SJCRH30 (cell line): ENCODE results near the gene WWOX. TPM values are rescaled to one million over a fixed set of nuclear protein-coding genes. Genes with fewer than 3 reads are reported as not detected.
"Not testable (repeated sequence)": the region's sequence is repeated elsewhere in the genome, so short reads cannot be mapped to it uniquely, and the experiment has no call there.

Source experiments
- DNase-seq, 2 experiments: peaks; one replicate each; pipeline ENCODE4 v3.0.0-alpha.2; 2015 to 2020
- H3K27ac ChIP-seq: fragments of 250-450 bp; sonication (Bioruptor Pico); 2 replicates; pipeline ENCODE4 v1.5.1; 2020; ENCODE audit warnings: mild to moderate bottlenecking, moderate library complexity
- H3K27me3 ChIP-seq: fragments of 250-450 bp; sonication (Bioruptor Pico); 2 replicates; pipeline ENCODE4 v1.5.1; 2020; ENCODE audit warnings: mild to moderate bottlenecking, moderate library complexity
- H3K36me3 ChIP-seq: fragments of 250-450 bp; sonication (Bioruptor Pico); 2 replicates; pipeline ENCODE4 v1.5.1; 2020; ENCODE audit warnings: mild to moderate bottlenecking, moderate library complexity
- H3K4me1 ChIP-seq: fragments of 250-450 bp; sonication (Bioruptor Pico); 2 replicates; pipeline ENCODE4 v1.5.1; 2020; ENCODE audit warnings: mild to moderate bottlenecking, moderate library complexity
- H3K4me3 ChIP-seq: fragments of 250-450 bp; sonication (Bioruptor Pico); 2 replicates; pipeline ENCODE4 v1.5.1; 2020; ENCODE audit warnings: mild to moderate bottlenecking, moderate library complexity
- H3K9me3 ChIP-seq: fragments of 250-450 bp; sonication (Bioruptor Pico); replicated peaks from 2 replicates; pipeline ENCODE4 v1.5.1; 2020; ENCODE audit warnings: mild to moderate bottlenecking, moderate library complexity
- total RNA-seq: library from RNA; depleted of rRNA; stranded (reverse); fragments of >200 nt; shearing (Covaris generic); gene quantifications from 2 replicates; pipeline ENCODE4 v1.2.3, GENCODE V29; 2014; rRNA removed

WWOX gene
- total RNA-seq: 12.2 and 16.4 TPM in 2 replicates

DNA sequence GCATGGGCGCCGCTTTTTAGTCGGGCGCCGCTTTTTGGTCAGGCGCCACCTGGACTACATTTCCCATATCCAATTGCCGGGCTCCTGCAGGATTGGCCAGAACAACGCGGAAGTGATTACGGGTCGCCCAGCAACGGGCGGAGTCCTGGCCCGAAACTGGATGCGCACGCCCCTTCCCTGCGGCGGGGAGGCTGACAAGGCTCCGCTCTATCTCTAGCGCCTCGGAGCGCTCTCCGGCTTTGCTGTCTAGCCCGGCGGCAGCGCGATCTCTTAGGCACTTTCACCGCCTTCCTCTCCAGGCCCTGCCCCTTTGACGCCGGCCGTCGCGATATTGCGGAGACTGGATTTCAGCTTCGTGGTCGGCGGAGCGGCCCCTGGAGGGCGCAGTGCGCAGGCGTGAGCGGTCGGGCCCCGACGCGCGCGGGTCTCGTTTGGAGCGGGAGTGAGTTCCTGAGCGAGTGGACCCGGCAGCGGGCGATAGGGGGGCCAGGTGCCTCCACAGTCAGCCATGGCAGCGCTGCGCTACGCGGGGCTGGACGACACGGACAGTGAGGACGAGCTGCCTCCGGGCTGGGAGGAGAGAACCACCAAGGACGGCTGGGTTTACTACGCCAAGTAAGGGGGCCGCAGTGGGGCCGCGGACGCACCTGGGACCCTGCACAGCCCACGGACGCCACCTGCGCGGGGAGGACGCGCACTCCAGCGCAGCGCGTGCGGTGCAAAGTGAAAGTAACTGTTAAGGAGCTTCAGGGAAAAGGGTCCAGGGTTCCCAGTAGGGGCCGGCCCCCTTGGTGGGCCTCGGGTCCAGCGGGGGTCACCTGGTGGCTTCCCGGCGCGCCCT is at the start of gene WWOX:
TSS of gene WWOX (plus strand) at position 384 of the 841 bp plus-strand sequence.
- no peaks in the 10 kb centered on the region; the same call in 1 of the 2 replicates for H3K4me1 ChIP-seq
- DNase-seq: peak; percentile 93 to 94
- H3K4me3 ChIP-seq: peak within 1 kb of the TSS; percentile 82
- H3K36me3 ChIP-seq: no peaks in the 10 kb centered on the region
- H3K9me3 ChIP-seq: no peaks in the 10 kb centered on the region
- H3K27me3 ChIP-seq: no peaks in the 10 kb centered on the region
- peak within 1 kb of the TSS; percentile 60 for H3K27ac ChIP-seq

DNA sequence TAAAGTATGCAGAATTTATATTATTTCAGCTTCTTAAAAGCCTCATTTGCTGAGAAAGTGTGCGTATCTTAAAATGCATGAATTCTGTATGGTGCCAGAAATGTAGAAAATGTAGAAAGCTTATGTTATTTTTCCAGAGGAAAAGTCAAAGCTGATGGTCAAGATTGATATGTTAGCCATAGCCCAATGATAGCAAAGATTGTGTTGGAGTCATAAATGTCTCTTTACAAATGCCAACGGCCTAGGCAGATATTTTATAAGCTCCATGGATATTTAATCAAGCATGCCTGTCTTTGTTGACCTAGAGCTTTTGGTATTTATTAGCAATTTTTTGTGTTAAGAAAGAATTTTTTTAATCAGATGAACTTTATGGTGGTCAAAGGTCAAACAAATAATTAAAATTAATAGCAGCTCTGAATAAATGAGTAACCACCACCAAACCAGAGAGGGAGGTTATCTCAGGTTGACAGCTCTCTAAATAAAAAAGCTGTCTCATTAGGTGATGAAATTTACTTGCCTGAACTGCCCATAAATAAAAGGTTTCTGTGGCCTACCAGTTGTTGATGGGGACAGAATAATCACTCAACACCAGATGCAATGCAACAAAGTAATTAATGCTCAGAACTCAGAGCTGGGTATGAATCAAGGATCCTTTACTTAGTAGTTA is 48.6 kb upstream of the WWOX start:
- H3K9me3 ChIP-seq: no peaks in the 10 kb centered on the region
- H3K4me1 ChIP-seq: no peaks in the 10 kb centered on the region
- no peak overlapping the region for H3K4me3 ChIP-seq

GRCh38 chr16:78057803-78058564 is 41.5 kb upstream of the WWOX start:
- no peaks in the 10 kb centered on the region for H3K36me3 ChIP-seq
- H3K9me3 ChIP-seq: no peaks in the 10 kb centered on the region
- no peaks in the 10 kb centered on the region for H3K4me1 ChIP-seq
- H3K27me3 ChIP-seq: no peaks in the 10 kb centered on the region
- no peak overlapping the region for H3K27ac ChIP-seq
- DNase-seq: no peak
- no peak overlapping the region for H3K4me3 ChIP-seq

More for the DNA sequence above, 48.6 kb upstream of the WWOX start:
- Histone ChIP-seq H3K27me3 (no peaks in the 10 kb centered on the region), H3K36me3 (no peaks in the 10 kb centered on the region), H3K27ac (no peak overlapping the region)
- DNase-seq: no peak

- not testable (repeated sequence) for H3K27ac ChIP-seq, H3K9me3 ChIP-seq
Measured at GRCh38 chr16:78059806-78060205, 39.6 kb upstream of the WWOX start.

DNA sequence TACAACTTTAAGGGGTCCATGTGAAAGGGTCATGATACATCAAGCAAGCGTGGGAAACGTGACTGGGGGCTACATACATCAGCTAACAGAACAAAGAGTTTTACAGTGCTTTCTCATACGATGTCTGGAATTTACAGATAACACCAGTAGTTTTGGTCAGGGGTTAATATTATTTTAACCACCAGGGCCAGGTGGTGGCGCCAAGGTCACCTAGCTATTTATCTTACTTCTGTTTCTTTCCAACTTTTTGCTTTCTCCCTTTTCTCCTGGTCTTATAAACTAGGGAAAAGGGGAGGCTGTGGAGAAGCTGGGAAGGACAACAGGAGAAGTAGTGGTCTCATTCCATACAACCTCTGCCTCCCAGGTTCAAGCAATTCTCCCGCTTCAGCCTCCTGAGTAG is 39.2 kb upstream of the WWOX start:
- no peak overlapping the region for H3K4me3 ChIP-seq
- no peaks in the 10 kb centered on the region for H3K27me3 ChIP-seq
- no peak for DNase-seq
- H3K27ac ChIP-seq: no peak overlapping the region
- no peaks in the 10 kb centered on the region for H3K36me3 ChIP-seq
- no peaks in the 10 kb centered on the region for H3K4me1 ChIP-seq
- no peaks in the 10 kb centered on the region for H3K9me3 ChIP-seq

More at GRCh38 chr16:78059806-78060205, 39.6 kb upstream of the WWOX start:
- not testable (repeated sequence) for H3K27me3 ChIP-seq, DNase-seq, H3K36me3 ChIP-seq, H3K4me3 ChIP-seq, H3K4me1 ChIP-seq

DNA sequence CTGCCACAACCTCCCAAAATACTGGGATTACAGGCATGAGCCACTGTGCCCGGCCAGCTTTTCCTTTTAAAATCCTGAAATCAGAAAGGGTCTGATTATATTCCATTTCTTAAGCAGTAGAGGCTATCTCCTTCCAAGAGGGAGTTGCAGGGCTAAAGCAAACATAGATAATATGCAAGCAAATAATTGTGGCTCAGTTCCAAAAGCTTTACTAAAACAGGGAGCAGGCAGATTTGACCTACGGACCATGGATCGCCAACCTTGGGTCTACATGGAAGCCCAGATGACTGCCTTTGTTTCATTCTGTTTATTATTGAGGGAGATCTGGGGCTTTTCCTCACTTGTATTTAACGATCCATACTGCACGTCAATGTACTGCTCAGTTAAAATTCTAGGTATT is 38.6 kb upstream of the WWOX start:
- no peaks in the 10 kb centered on the region for H3K36me3 ChIP-seq
- no peak overlapping the region for H3K27ac ChIP-seq
- H3K4me1 ChIP-seq: no peaks in the 10 kb centered on the region
- H3K9me3 ChIP-seq: no peaks in the 10 kb centered on the region
- no peak for DNase-seq
- H3K4me3 ChIP-seq: no peak overlapping the region
- no peaks in the 10 kb centered on the region for H3K27me3 ChIP-seq

DNA sequence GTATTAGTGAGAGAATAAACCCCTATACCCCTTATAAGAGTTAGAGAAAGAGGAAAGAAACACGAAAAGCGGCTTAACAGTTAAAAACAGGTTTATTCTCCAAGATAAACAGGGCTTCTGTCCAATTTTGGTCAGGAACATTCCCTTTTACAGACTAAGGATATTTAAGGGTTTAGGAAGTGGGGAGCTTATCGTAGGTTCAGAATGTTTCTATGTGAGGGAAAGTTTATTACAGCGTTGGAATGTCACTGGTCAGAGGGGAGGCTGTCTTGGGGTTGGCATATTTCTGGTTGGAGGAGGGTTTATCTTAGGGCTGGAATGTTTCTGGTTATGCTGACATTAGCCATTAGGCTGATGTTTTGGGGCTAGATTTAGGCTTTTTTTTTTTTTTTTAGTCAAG is 34.1 kb upstream of the WWOX start:
- Histone ChIP-seq H3K27ac (no peak overlapping the region), H3K27me3 (no peaks in the 10 kb centered on the region)
- no peak for DNase-seq

DNA sequence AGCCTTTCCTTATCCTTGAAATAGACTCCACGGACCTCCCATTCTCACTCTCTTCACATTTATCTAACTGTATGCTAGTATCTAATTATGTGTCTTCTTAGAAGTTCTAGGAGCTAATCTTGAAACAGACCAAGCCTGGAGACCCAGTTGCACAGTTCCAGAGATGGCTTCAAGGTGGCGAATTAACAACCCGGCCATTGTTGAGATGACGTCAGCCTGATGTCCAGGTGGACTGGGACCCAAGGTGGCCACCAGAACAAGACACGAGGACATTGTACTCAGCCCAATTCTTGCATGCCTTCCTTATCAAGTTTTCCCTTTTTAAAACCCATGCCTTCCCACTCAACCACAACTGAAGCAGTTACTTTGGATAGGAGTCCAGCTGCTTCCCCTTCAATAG is 29.5 kb upstream of the WWOX start:
- Histone ChIP-seq H3K9me3 (no peaks in the 10 kb centered on the region), H3K36me3 (no peaks in the 10 kb centered on the region), H3K4me1 (no peaks in the 10 kb centered on the region), H3K27ac (no peak overlapping the region), H3K27me3 (no peaks in the 10 kb centered on the region), H3K4me3 (no peak overlapping the region)
- DNase-seq: no peak

More for the DNA sequence above, 34.1 kb upstream of the WWOX start:
- no peaks in the 10 kb centered on the region for H3K36me3 ChIP-seq
- H3K4me3 ChIP-seq: no peak overlapping the region
- H3K9me3 ChIP-seq: no peaks in the 10 kb centered on the region
- no peaks in the 10 kb centered on the region for H3K4me1 ChIP-seq

DNA sequence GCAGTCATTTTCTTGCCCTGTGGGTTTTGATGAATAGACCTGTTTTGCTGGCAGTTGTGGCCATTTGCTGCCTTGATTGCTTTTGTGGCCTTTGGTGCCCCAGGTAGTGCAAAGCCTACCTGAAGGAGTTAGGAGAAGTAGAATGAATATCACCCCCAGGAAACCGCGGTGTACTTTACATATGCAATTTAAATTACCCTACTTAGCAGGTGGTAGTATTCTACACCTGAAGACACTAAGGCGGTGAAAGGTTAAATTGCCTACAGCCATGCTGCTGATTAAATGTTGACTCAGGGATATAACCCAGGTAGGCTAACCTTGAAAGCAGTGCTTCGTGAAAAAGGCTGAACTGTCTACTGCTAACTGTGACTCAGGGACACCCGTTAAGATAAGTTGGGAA is 27.2 kb upstream of the WWOX start:
- no peaks in the 10 kb centered on the region for H3K4me1 ChIP-seq
- H3K36me3 ChIP-seq: no peaks in the 10 kb centered on the region
- H3K4me3 ChIP-seq: no peak overlapping the region
- H3K9me3 ChIP-seq: no peaks in the 10 kb centered on the region
- H3K27ac ChIP-seq: no peak overlapping the region
- no peaks in the 10 kb centered on the region for H3K27me3 ChIP-seq
- DNase-seq: no peak

GRCh38 chr16:78075800-78076199 is 23.7 kb upstream of the WWOX start:
- Histone ChIP-seq H3K36me3 (no peaks in the 10 kb centered on the region), H3K9me3 (no peaks in the 10 kb centered on the region), H3K4me3 (no peak overlapping the region), H3K27me3 (no peaks in the 10 kb centered on the region), H3K4me1 (no peaks in the 10 kb centered on the region), H3K27ac (no peak overlapping the region)
- DNase-seq: no peak

GRCh38 chr16:78081341-78081740 is 18.1 kb upstream of the WWOX start:
- H3K4me3 ChIP-seq: no peak overlapping the region
- H3K27ac ChIP-seq: no peak overlapping the region
- H3K9me3 ChIP-seq: no peaks in the 10 kb centered on the region
- no peaks in the 10 kb centered on the region for H3K4me1 ChIP-seq
- no peaks in the 10 kb centered on the region for H3K36me3 ChIP-seq
- no peaks in the 10 kb centered on the region for H3K27me3 ChIP-seq
- no peak for DNase-seq

DNA sequence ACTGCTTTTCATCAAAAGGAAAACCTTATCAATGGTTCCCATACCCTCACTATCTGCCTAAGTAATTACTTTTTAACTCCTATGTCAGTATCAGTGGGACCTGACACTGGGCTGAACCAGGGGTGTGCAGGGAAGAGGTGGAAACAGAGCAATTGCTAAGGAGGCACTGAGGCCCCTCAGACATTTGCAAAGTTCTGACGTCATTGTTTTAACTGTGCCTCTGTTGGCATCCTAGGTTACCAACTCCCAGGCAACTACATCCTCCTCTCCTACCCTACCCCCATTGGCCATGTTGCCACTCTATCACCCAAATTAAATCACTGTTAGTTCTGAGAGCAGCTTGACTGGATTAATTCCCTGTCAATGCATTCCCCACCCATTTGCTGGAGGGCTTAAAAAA is 8.0 kb upstream of the WWOX start:
- Histone ChIP-seq H3K36me3 (no peaks in the 10 kb centered on the region), H3K27ac (no peak overlapping the region), H3K9me3 (no peaks in the 10 kb centered on the region), H3K4me1 (no peaks in the 10 kb centered on the region), H3K4me3 (no peak overlapping the region), H3K27me3 (no peaks in the 10 kb centered on the region)
- DNase-seq: no peak

GRCh38 chr16:78092758-78093157 is 6.7 kb upstream of the WWOX start:
- Histone ChIP-seq H3K4me1 (no peaks in the 10 kb centered on the region), H3K27me3 (no peaks in the 10 kb centered on the region), H3K4me3 (no peak overlapping the region), H3K27ac (no peak overlapping the region), H3K36me3 (no peaks in the 10 kb centered on the region), H3K9me3 (no peaks in the 10 kb centered on the region)
- no peak for DNase-seq

DNA sequence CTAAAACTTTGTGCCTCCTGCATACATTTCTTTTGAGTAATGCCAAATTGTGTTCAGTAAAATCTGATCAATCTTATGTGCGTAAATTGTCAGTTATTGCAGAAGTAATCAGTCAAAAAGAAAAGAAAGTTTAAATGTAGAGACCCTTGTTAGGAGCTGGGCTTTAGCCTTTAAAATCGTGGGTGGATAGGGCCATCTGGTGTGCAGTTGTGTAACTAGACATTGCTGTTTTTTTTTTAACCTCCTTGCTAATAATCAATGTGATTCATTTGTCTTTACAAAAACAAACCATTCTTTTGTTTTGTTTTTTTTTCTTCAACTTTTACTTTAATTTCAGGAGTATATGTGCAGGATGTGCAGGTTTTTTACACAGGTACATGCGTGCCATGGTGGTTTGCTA is 5.3 kb upstream of the WWOX start:
- Histone ChIP-seq H3K27me3 (no peaks in the 10 kb centered on the region), H3K4me1 (no peaks in the 10 kb centered on the region), H3K9me3 (no peaks in the 10 kb centered on the region), H3K27ac (no peak overlapping the region), H3K36me3 (no peaks in the 10 kb centered on the region), H3K4me3 (no peak overlapping the region)
- no peak for DNase-seq

DNA sequence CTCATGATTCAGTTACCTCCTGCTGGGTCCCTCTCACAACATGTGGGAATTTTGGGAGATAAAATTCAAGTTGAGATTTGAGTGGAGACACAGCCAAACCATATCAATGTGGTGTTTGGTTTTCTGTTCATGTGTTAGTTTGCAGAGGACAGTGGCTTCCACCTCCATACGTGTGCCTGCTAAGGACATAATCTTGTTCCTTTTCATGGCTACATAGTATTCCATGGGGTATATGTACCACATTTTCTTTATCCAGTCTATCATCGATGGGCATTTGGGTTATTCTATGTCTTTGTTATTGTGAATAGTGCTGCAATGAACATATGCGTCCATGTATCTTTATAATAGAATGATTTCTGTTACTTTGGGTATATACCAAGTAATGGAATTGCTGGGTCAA is 4.5 kb upstream of the WWOX start:
- H3K36me3 ChIP-seq: no peaks in the 10 kb centered on the region
- DNase-seq: no peak
- H3K4me3 ChIP-seq: no peak overlapping the region
- H3K27me3 ChIP-seq: no peaks in the 10 kb centered on the region
- no peaks in the 10 kb centered on the region for H3K4me1 ChIP-seq
- H3K9me3 ChIP-seq: no peaks in the 10 kb centered on the region
- H3K27ac ChIP-seq: no peak overlapping the region
